Fibroblast of lung (primary cell): ENCODE measurements around the gene PRKAR1A.

ENCODE experiments used
- CTCF ChIP-seq, 2 donors: IDR thresholded peaks in 1 of 2; conservative IDR thresholded peaks in 1 of 2; 1 replicate in 1 of 2; 2 replicates in 1 of 2; pipeline ENCODE4 v1.5.1; 2011 to 2012; ENCODE audit warnings: low read length in 2 of 2, control low read depth in 1 of 2, inconsistent platforms in 1 of 2, low read depth in 1 of 2, mild to moderate bottlenecking in 1 of 2
- EZH2 ChIP-seq: IDR thresholded peaks from 2 replicates; pipeline ENCODE4 v1.5.1; 2012; ENCODE audit warnings: low read length, control low read depth, mild to moderate bottlenecking; ENCODE audit errors: missing control alignments

DNA sequence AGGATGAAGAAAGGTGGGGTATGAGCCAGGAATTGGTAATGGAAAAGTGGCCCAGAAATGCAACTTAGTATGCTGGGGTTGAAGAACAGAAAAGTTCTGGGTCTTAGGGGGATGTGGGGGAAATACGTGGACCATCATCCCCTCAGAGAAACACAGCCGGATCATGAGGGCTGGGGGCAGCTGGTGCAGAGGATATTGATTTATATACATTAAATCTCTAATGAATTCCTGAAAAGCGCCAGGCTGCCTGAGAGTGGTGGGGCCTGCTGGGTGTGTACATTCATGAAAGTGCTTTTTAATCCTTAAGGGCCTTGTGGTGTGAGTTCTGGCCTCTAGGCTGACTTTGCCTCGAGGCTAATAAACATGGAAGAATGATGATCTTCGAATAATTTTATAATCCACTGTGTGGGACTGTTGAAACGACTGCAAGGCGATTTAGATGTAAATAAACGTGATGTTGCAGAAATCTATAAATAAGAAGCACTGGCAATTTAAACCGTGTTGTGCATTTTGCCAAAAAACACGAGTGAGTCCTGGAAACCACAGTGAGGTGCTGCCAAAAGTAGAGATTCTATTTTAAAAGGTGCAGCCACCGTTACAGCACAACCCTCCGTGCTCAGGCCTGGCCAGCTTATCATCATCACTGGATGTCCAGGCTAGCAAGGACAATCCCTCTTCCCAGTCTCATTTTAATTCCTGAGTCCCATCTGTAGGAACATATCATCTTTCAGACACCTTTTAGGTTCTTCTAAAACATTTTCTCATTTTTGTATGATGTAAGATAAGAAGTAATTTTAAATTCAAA is 32.1 kb downstream of the PRKAR1A start:
- TF ChIP-seq CTCF (conservative IDR thresholded peaks at IDR 0.05 in 1 of 2, IDR thresholded peaks at IDR 0.05 in 1 of 2; ENCODE audit: low read depth in 1 of 2, low read length in 2 of 2) (no peak), EZH2 (no peak)
